ENCODE results near the gene SERTAD1. TPM values are rescaled to one million over a fixed set of nuclear protein-coding genes. Genes with fewer than 3 reads are reported as not detected.

SERTAD1 gene
- total RNA-seq, 1 donor from 2014 or later = 3.6 TPM

DNA sequence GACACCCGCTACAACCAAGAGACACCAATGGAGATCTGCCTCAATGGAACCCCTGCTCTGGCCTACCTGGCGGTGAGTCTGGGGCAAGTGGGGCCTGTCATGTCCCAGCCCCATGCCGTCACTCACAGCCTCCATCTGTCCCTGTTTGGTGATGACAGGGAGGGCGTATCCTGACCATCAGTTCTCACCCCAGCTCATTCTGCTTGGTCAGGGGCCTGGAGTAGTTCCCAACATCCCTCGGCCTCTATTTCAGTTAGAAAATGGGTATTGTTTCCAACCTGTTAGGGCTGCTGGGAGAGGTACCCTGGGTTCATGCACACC is 54.0 kb downstream of the SERTAD1 start:
- Mint-ChIP-seq H3K9me3 (ENCODE audit: unreplicated experiment) (peaks cover 19% of the 10 kb centered on the region), H3K36me3 (ENCODE audit: unreplicated experiment) (no peaks in the 10 kb centered on the region), H3K4me3 (ENCODE audit: unreplicated experiment) (no peak overlapping the region), H3K27me3 (ENCODE audit: unreplicated experiment) (peaks cover 26% of the 10 kb centered on the region), H3K27ac (ENCODE audit: unreplicated experiment) (no peak overlapping the region), H3K4me1 (ENCODE audit: low read depth, unreplicated experiment) (peaks cover 16% of the 10 kb centered on the region)
- TF ChIP-seq, protein P1, sequence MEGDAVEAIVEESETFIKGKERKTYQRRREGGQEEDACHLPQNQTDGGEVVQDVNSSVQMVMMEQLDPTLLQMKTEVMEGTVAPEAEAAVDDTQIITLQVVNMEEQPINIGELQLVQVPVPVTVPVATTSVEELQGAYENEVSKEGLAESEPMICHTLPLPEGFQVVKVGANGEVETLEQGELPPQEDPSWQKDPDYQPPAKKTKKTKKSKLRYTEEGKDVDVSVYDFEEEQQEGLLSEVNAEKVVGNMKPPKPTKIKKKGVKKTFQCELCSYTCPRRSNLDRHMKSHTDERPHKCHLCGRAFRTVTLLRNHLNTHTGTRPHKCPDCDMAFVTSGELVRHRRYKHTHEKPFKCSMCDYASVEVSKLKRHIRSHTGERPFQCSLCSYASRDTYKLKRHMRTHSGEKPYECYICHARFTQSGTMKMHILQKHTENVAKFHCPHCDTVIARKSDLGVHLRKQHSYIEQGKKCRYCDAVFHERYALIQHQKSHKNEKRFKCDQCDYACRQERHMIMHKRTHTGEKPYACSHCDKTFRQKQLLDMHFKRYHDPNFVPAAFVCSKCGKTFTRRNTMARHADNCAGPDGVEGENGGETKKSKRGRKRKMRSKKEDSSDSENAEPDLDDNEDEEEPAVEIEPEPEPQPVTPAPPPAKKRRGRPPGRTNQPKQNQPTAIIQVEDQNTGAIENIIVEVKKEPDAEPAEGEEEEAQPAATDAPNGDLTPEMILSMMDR (IDR thresholded peaks at IDR 0.05; ENCODE audit: partially characterized antibody, unreplicated experiment) = no peak
- no peak for DNase-seq

Other genes with a start within 250 kb of the SERTAD1 start
- 66.9 TPM for gene MAP3K10, start 234.6 kb downstream of the SERTAD1 start, total RNA-seq (ENCODE audit: unreplicated experiment)
- 19.5 TPM for gene TTC9B, start 207.6 kb downstream of the SERTAD1 start, total RNA-seq (ENCODE audit: unreplicated experiment)
- 2.3 TPM for gene CCNP, start 199.3 kb downstream of the SERTAD1 start, total RNA-seq (ENCODE audit: unreplicated experiment)
- gene AKT2, start 140.6 kb downstream of the SERTAD1 start, total RNA-seq (ENCODE audit: unreplicated experiment) = 197 TPM
- 25.8 TPM for gene C19orf47, start 77.6 kb downstream of the SERTAD1 start, total RNA-seq (ENCODE audit: unreplicated experiment)
- 1,227 TPM for gene PLD3, start 77.3 kb downstream of the SERTAD1 start, total RNA-seq (ENCODE audit: unreplicated experiment)
- not detected for gene HIPK4, start 35.8 kb downstream of the SERTAD1 start, total RNA-seq (ENCODE audit: unreplicated experiment)
- gene PRX, start 12.6 kb downstream of the SERTAD1 start, total RNA-seq (ENCODE audit: unreplicated experiment) = 4.7 TPM
- 30.1 TPM for gene SERTAD3, start 18.3 kb upstream of the SERTAD1 start, total RNA-seq (ENCODE audit: unreplicated experiment)
- gene BLVRB, start 39.8 kb upstream of the SERTAD1 start, total RNA-seq (ENCODE audit: unreplicated experiment) = 7.2 TPM
- 161 TPM for gene SPTBN4, start 41.0 kb upstream of the SERTAD1 start, total RNA-seq (ENCODE audit: unreplicated experiment)
- 170 TPM for gene SHKBP1, start 150.9 kb upstream of the SERTAD1 start, total RNA-seq (ENCODE audit: unreplicated experiment)
- 169 TPM for gene LTBP4, start 175.4 kb upstream of the SERTAD1 start, total RNA-seq (ENCODE audit: unreplicated experiment)